Gastroesophageal sphincter (tissue), 3 donors: ENCODE data around the gene VCL.

Experiments
- EP300 ChIP-seq: sonication (generic); formaldehyde crosslinking; IDR thresholded peaks from one replicate; pipeline ENCODE4 v1.6.1; 2017; ENCODE audit warnings: antibody characterized with exemption, mild to moderate bottlenecking
- POLR2A ChIP-seq, 2 donors: fragments of 450-650 bp; IDR thresholded peaks; one replicate each; pipeline ENCODE4 v1.6.1; 2017; ENCODE audit warnings: antibody characterized with exemption in 2 of 2, mild to moderate bottlenecking in 2 of 2, moderate library complexity in 1 of 2
- POLR2AphosphoS5 ChIP-seq: sonication (generic); formaldehyde crosslinking; IDR thresholded peaks from one replicate; pipeline ENCODE4 v1.6.1; 2017; ENCODE audit warnings: antibody characterized with exemption
- TF ChIP-seq, protein P1 (sequence below), 4 experiments: fragments of 200-600 bp in 2 of 4; fragments of 450-650 bp in 2 of 4; sonication (generic) in 1 of 4; IDR thresholded peaks; one replicate each; pipeline ENCODE4 v1.5.1; 2017 to 2019; ENCODE audit warnings: antibody characterized with exemption in 4 of 4, mild to moderate bottlenecking in 2 of 4, moderate library complexity in 2 of 4

DNA sequence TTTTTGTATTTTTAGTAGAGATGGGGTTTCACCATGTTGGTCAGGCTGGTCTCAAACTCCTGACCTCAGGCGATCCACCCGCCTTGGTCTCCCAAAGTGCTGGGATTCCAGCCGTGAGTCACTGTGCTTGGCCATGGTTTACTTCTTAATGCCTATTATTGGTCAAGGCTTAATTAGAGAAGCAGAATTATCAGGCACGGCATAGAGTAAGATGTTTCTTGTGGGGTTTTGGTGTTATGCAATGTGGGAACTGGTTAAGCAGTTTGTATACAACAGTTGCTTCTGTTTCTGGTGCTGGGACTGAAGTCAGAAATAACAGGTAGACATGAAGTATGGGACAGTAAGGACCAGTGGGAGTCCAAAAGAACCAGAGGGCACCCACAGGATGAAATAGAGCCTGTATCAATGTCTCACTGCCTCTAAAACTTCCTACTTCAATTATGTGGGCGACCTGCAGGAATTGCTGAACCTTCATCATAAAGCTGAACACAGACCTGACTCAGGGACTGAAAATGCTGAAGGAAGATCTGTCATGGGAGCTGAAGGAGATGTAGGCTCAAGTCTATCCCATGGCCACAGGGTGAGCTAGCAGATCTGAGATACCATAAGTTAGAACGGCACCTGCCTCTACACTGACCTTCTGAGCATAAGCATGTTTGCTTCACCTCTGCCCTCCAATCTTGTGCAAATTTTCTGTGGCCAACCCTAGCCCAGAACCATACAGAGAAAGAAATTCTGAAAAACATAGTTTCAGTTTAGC is 38.3 kb upstream of the VCL start:
- TF ChIP-seq, protein P1, sequence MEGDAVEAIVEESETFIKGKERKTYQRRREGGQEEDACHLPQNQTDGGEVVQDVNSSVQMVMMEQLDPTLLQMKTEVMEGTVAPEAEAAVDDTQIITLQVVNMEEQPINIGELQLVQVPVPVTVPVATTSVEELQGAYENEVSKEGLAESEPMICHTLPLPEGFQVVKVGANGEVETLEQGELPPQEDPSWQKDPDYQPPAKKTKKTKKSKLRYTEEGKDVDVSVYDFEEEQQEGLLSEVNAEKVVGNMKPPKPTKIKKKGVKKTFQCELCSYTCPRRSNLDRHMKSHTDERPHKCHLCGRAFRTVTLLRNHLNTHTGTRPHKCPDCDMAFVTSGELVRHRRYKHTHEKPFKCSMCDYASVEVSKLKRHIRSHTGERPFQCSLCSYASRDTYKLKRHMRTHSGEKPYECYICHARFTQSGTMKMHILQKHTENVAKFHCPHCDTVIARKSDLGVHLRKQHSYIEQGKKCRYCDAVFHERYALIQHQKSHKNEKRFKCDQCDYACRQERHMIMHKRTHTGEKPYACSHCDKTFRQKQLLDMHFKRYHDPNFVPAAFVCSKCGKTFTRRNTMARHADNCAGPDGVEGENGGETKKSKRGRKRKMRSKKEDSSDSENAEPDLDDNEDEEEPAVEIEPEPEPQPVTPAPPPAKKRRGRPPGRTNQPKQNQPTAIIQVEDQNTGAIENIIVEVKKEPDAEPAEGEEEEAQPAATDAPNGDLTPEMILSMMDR (IDR thresholded peaks at IDR 0.05), result no peak
- TF ChIP-seq POLR2AphosphoS5, result no peak
- no peak for TF ChIP-seq POLR2A (IDR thresholded peaks at IDR 0.05)
- no peak for TF ChIP-seq EP300
